Activated CD4-positive, alpha-beta T cell treated with anti-CD3 and anti-CD28 coated beads for 4 hours (primary cell): ENCODE results near the gene ATRN.

Experiments
- DNase-seq, 2 donors: peaks; one replicate each; pipeline ENCODE4 v3.0.0-alpha.2; 2020

The ATRN gene

GRCh38 chr20:3630429-3630828, 159.6 kb downstream of the ATRN start:
- no peak for DNase-seq

GRCh38 chr20:3631534-3631933, 160.7 kb downstream of the ATRN start:
- no peak for DNase-seq

GRCh38 chr20:3632311-3633004, 161.6 kb downstream of the ATRN start:
- no peak for DNase-seq

- DNase-seq, result no peak
These were observed 163.2 kb downstream of the ATRN start for GRCh38 chr20:3633913-3634478.

- no peak for DNase-seq
These were observed 164.5 kb downstream of the ATRN start for GRCh38 chr20:3635346-3635745.

- DNase-seq, result no peak
These were observed 169.4 kb downstream of the ATRN start for GRCh38 chr20:3640259-3640658.

GRCh38 chr20:3645309-3646066, 174.7 kb downstream of the ATRN start:
- DNase-seq, result no peak

GRCh38 chr20:3646067-3646440, 175.2 kb downstream of the ATRN start:
- DNase-seq, result no peak

- no peak for DNase-seq
These were observed 175.8 kb downstream of the ATRN start for GRCh38 chr20:3646651-3647050.

GRCh38 chr20:3647473-3647872, 176.7 kb downstream of the ATRN start:
- no peak for DNase-seq

GRCh38 chr20:3648951-3649350, 178.1 kb downstream of the ATRN start:
- no peak for DNase-seq

- no peak for DNase-seq
These were observed 180.6 kb downstream of the ATRN start for GRCh38 chr20:3651204-3651962.

- DNase-seq, result no peak
These were observed 181.4 kb downstream of the ATRN start for GRCh38 chr20:3652221-3652620.

GRCh38 chr20:3652676-3653596, 182.1 kb downstream of the ATRN start:
- DNase-seq, result no peak

GRCh38 chr20:3653921-3654320, 183.1 kb downstream of the ATRN start:
- DNase-seq, result no peak

GRCh38 chr20:3654326-3655130, 183.7 kb downstream of the ATRN start:
- no peak for DNase-seq

GRCh38 chr20:3655131-3655405, 184.2 kb downstream of the ATRN start:
- no peak for DNase-seq

GRCh38 chr20:3658019-3658715, 187.3 kb downstream of the ATRN start:
- no peak for DNase-seq

GRCh38 chr20:3658716-3659491, 188.1 kb downstream of the ATRN start:
- no peak for DNase-seq
